Bronchial epithelial cell (primary cell): ENCODE results near the gene KRTAP8-1. TPM values are rescaled to one million over a fixed set of nuclear protein-coding genes. Genes with fewer than 3 reads are reported as not detected.

ENCODE experiments used
- DNase-seq: peaks from one replicate; pipeline ENCODE4 v3.0.0-alpha.2; 2010; ENCODE audit warnings: low read depth
- FAIRE-seq: peaks from 2 replicates; lab custom pipeline; 2011; peaks lifted over from hg19 to GRCh38; lab: Jason Lieb, UNC
- H3K27me3 ChIP-seq: 2 replicates; pipeline ENCODE4 v1.5.1; 2011; ENCODE audit warnings: low read length; ENCODE audit not compliant: control insufficient read depth, insufficient read depth
- H3K36me3 ChIP-seq: 2 replicates; pipeline ENCODE4 v1.5.1; 2011; ENCODE audit warnings: low read length; ENCODE audit not compliant: control insufficient read depth, insufficient read depth
- H3K4me3 ChIP-seq: 2 replicates; pipeline ENCODE4 v1.5.1; 2011; ENCODE audit warnings: mild to moderate bottlenecking, low read depth, low read length, control low read depth
- total RNA-seq: library from RNA; depleted of rRNA; stranded (reverse); fragments of >200 nt; gene quantifications from 2 replicates; pipeline ENCODE4 v1.2.1, GENCODE V29; 2014
- TF ChIP-seq, protein P1 (sequence below): IDR thresholded peaks from 2 replicates; pipeline ENCODE4 v1.5.1; 2011; ENCODE audit warnings: mild to moderate bottlenecking, moderate library complexity, low read length, control low read depth, inconsistent platforms; ENCODE audit not compliant: insufficient read depth, severe bottlenecking

KRTAP8-1 gene
- total RNA-seq, 1 donor from 2014 or later, result not detected

DNA sequence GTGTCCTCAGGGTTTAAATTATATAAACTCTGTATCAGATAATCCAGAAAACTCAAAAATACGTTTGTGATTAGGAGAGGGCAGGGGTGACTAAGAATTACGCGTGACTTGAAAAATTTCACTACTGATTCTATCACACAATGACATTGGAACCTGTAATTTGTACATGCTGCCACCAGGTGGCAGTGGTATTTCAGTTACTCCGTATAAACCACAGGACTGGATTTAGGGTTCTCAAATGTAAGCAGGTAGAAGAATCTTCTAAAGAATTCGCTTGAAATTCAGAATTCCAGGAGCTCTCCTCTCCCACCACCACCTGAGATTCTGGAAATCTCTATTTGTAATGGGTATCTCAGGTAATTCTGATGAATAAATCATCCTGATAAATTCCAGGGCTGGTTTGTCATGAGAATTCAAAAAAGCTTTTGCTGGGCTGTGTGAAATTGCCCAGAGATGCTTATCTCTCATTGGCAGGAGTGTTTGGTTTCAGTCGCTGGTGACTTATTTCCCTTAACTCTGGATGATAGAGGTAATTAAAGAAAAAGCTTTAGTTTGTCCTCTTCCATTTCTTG lies 18.2 kb upstream of the KRTAP8-1 start:
- DNase-seq, result peak; percentile 7

DNA sequence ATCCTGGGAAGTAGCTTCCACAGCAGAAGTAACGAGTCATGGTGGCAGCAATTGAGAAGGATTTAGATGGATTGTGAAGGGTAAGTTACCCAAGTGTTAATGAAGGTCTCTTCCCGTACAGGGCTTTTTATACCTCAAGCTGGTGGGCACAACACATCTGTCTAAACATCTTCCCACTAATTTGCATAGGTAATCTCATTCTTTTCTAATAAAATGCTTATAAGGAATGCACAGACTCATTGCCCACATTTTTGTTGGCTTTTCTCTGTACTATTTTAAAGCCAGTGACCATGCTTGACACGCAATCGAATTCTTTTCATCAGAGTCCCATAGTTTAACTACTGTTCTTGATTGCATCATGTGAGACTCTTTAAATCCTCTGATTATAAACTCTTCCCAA lies 16.6 kb upstream of the KRTAP8-1 start, which contains the start of gene KRTAP7-1:
Gene KRTAP7-1 (minus strand): TSS at position 101 of the 400 bp plus-strand sequence. CDS start 61 bp downstream, at position 40.
- TF ChIP-seq, protein P1, sequence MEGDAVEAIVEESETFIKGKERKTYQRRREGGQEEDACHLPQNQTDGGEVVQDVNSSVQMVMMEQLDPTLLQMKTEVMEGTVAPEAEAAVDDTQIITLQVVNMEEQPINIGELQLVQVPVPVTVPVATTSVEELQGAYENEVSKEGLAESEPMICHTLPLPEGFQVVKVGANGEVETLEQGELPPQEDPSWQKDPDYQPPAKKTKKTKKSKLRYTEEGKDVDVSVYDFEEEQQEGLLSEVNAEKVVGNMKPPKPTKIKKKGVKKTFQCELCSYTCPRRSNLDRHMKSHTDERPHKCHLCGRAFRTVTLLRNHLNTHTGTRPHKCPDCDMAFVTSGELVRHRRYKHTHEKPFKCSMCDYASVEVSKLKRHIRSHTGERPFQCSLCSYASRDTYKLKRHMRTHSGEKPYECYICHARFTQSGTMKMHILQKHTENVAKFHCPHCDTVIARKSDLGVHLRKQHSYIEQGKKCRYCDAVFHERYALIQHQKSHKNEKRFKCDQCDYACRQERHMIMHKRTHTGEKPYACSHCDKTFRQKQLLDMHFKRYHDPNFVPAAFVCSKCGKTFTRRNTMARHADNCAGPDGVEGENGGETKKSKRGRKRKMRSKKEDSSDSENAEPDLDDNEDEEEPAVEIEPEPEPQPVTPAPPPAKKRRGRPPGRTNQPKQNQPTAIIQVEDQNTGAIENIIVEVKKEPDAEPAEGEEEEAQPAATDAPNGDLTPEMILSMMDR, result no peak
- DNase-seq (no peak), FAIRE-seq (no peak)
- Histone ChIP-seq H3K4me3 (no peak within 1 kb of the TSS), H3K27me3 (no peaks in the 10 kb centered on the region), H3K36me3 (no peaks in the 10 kb centered on the region)

More for the DNA sequence above, 18.2 kb upstream of the KRTAP8-1 start:
- no peak overlapping the region for H3K4me3 ChIP-seq
- no peaks in the 10 kb centered on the region for H3K27me3 ChIP-seq
- H3K36me3 ChIP-seq, result no peaks in the 10 kb centered on the region
- TF ChIP-seq, protein P1, result peak; percentile 16
- no peak for FAIRE-seq

DNA sequence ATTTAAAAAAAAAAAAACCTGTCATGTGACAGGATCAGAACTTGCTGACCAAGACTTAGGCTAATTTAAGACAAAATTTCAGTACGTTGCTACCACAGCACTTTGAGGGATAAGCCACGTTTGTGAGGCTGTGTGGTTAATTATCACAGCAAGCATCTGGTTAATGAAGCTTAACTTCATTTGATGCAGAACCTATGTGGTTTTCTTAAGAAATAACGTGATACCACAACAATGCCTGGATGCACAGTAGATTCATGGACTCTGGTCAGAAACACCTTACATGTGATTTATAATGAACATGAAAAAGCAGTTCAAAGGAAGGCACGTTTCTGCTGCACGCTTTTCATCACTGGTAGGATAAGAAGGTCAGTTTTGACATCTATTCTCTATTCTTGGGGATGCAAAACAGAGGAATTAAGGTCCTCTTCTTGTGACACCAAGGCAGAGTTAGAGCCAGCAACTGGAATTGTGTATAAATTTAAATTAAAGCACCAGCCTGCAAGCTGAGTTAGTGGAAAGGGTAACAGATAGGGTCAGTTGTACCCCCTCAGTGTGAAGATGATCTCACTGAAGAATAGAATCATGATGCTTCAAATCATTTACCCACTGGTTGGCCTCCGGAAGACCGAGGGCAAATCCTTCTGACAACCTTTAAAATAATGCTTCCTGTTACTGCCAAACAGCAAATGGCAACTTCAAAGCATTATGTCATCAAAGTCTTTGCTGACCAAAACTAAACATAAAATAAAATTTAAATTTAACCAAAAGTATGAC lies 6.0 kb upstream of the KRTAP8-1 start:
- Histone ChIP-seq H3K4me3 (no peak overlapping the region), H3K36me3 (no peaks in the 10 kb centered on the region), H3K27me3 (no peaks in the 10 kb centered on the region)
- FAIRE-seq (no peak), DNase-seq (no peak)
- TF ChIP-seq, protein P1, result no peak

DNA sequence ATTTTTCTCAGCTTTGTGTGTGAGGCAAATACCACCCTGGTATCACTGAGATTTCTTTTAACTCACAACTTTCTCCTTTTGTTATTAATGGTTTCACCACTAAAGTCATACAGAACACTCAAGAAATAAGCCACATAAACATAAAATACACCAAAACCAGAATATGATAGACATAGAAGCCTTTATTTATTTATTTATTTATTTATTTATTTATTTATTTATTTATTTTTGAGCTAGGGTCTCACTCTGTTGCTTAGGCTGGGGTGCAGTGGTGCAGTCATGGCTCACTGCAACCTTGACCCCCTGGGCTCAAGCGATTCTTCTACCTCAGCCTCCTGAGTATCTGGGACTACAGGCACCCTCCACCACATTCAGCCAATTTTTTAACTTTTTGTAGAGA lies 12.5 kb downstream of the KRTAP8-1 start:
- FAIRE-seq (no peak), DNase-seq (no peak)
- no peak overlapping the region for H3K4me3 ChIP-seq
- H3K36me3 ChIP-seq, result no peaks in the 10 kb centered on the region
- TF ChIP-seq, protein P1, result no peak
- no peaks in the 10 kb centered on the region for H3K27me3 ChIP-seq

DNA sequence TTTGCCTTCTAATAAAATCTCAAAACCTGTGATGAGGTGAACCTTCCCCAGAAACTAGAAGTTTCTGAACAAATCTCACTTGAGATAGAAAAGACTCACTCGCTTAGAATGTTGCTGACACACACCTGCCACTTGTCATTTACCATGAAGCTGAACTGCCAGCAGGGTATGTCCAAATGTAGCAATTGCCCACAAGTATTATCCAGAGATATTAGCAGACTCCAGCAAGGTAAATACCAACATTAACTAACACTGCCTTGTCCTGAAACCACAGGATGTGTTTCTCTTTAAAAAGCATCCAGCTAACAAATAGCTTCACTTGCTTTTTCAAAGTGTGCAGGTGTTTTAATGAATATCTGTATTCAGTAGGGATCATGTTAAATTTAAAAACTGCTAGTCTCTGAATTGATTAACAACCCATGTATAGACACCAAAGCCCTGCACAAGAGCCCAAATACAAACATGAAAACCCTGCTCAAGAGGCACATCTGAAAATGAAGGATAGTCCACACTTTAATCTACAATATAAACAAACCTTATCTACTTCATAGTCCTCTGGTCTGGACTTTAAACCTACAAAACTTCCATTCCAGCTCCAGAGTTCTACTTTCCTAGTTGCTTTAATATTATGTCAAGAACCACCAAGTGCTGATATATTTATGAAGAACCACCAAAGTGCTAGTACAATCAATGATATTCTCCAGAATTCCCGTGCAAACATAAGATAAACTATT lies 19.3 kb downstream of the KRTAP8-1 start:
- FAIRE-seq, result no peak
- H3K27me3 ChIP-seq, result no peaks in the 10 kb centered on the region
- no peaks in the 10 kb centered on the region for H3K36me3 ChIP-seq
- TF ChIP-seq, protein P1, result no peak
- no peak for DNase-seq
- no peak overlapping the region for H3K4me3 ChIP-seq
